Hematopoietic multipotent progenitor cell treated with erythropoietin and hydrocortisone succinate and interleukin-3 and kit ligand, for 8 days (in vitro differentiated cells): Measurements from ENCODE around the gene NELFCD.
"Not testable (repeated sequence)": the region's sequence is repeated elsewhere in the genome, so short reads cannot be mapped to it uniquely, and the experiment has no call there.

Source experiments
- DNase-seq: peaks from one replicate; pipeline ENCODE4 v3.0.0-alpha.2; 2015

Gene NELFCD

GRCh38 chr20:58980711-58981627 is at the start of gene NELFCD:
NELFCD (plus strand) TSS chr20:58981256; CDS start chr20:58981310, 54 bp downstream.
- peak; percentile 82 for DNase-seq

GRCh38 chr20:58932170-58932569 is 48.9 kb upstream of the NELFCD start:
- no peak for DNase-seq

- DNase-seq: no peak
These were observed 43.0 kb upstream of the NELFCD start for GRCh38 chr20:58938078-58938477.

GRCh38 chr20:58938541-58938940 is 42.5 kb upstream of the NELFCD start:
- peak; percentile 7 for DNase-seq

GRCh38 chr20:58941471-58941870 is 39.6 kb upstream of the NELFCD start:
- no peak for DNase-seq

GRCh38 chr20:58942549-58942948 is 38.5 kb upstream of the NELFCD start:
- no peak for DNase-seq

- DNase-seq: no peak
These were observed 36.4 kb upstream of the NELFCD start for GRCh38 chr20:58944610-58945009.

- no peak for DNase-seq
These were observed 35.0 kb upstream of the NELFCD start for GRCh38 chr20:58945965-58946631.

- DNase-seq: not testable (repeated sequence)
These were observed 33.2 kb upstream of the NELFCD start for GRCh38 chr20:58947797-58948388.

- DNase-seq: no peak
These were observed 30.5 kb upstream of the NELFCD start for GRCh38 chr20:58950603-58951002.

GRCh38 chr20:58953050-58953449 is 28.0 kb upstream of the NELFCD start:
- DNase-seq: no peak

- DNase-seq: no peak
These were observed 25.0 kb upstream of the NELFCD start for GRCh38 chr20:58956078-58956477.

- DNase-seq: no peak
These were observed 21.4 kb upstream of the NELFCD start for GRCh38 chr20:58959652-58960051.

- no peak for DNase-seq
These were observed 17.9 kb upstream of the NELFCD start for GRCh38 chr20:58963060-58963584.

GRCh38 chr20:58963922-58964321 is 17.1 kb upstream of the NELFCD start:
- DNase-seq: not testable (repeated sequence)

GRCh38 chr20:58965270-58966064 is 15.6 kb upstream of the NELFCD start:
- DNase-seq: no peak

GRCh38 chr20:58967652-58968429 is 13.2 kb upstream of the NELFCD start:
- DNase-seq: no peak

- DNase-seq: no peak
These were observed 11.6 kb upstream of the NELFCD start for GRCh38 chr20:58969439-58969838.

- DNase-seq: no peak
These were observed 10.9 kb upstream of the NELFCD start for GRCh38 chr20:58970146-58970545.

- no peak for DNase-seq
These were observed 9.6 kb upstream of the NELFCD start for GRCh38 chr20:58971429-58971828.

- DNase-seq: no peak
These were observed 7.9 kb upstream of the NELFCD start for GRCh38 chr20:58973179-58973578.

GRCh38 chr20:58973866-58974265 is 7.2 kb upstream of the NELFCD start:
- DNase-seq: no peak
